GM19351 (cell line): ENCODE measurements around the gene MTHFS.
"Not testable (repeated sequence)": the region's sequence is repeated elsewhere in the genome, so short reads cannot be mapped to it uniquely, and the experiment has no call there.

ENCODE experiments used
- ATAC-seq: cut with Tn5 transposase; IDR thresholded peaks from one replicate; pipeline ENCODE4 v1.9.1; 2021; ENCODE audit warnings: mild to moderate bottlenecking, moderate library complexity; ENCODE audit not compliant: unreplicated experiment

MTHFS gene

DNA sequence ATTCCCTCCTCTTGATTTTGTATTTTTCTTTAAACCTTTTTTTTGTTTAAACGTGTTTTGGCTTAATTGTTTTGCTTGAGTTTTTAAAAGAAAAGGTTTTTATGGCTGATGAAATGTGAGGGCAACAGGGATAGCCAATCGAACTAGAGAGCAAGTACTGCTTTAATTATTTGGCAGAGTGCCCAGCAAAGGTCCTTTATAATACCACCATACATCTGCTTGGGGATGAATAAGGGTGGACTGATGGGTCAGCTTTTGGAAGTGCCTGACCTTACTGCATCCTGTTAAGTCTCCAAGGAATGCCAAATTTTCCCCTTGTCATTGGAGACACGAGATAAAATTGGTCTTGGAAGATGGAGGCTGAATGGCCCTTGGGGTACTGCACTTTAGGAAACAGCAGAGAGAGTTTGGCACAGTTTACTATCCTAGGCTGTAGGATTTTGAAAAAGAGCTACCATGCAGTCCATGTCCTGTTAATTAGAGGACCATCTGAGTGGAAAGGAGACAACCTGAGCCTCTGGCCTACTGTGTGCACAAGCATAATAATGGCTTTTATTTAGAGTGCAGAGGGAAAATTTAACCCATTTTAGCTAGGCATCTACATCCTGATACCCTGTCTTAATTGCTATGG, 19.8 kb upstream of the MTHFS start:
- ATAC-seq: no peak

DNA sequence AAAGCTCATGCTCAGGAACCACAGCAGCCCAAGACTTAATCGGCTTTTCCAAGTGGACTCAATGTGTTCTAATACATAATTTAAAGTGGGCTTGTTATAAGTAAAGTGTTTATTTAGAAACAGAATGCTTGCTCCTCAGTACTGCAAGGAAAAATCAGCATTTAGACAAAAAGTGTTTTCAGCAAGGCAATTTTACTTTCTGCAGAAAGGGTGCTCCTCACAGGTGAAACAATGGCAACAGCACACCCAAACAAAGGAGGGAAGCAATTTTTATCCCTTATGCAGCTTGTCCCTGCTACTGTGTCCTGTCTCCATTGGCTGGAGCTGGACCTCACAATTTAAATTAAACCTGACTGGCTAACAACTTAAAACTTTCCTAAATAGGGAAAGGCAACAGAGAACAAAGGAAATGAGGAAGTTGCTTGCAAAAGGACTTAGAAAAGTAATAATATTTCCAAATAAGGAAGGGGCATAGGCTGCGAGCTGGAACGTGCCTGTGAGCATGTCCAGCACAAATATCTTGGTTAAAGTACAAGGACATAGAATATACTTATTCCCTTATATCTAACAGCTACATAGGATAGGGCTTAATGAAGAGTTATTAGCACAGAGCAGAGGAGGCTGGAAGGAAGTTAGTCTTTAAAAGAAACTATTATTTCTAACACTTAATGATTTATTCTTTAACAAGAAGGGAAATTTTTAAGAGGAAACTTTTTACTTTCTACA, 19.1 kb upstream of the MTHFS start:
- not testable (repeated sequence) for ATAC-seq

DNA sequence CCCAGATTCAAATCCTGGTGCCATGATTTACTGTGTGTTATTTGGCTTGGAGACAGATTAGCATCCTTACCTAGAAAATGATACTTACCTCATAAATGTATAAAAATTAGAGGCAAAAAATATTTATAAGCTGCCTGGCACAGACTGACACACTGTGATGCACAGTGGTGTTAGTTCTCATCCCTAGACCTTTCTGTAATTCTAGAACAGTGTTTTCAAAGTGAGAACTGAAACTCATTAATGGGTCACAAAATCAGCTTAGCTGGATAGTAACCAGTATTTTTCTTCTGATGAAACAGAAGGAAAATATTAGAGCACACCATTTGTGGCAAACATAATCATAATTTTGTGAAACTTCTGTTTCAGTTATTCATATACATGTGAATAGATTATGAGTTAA, 17.9 kb upstream of the MTHFS start:
- ATAC-seq: no peak

DNA sequence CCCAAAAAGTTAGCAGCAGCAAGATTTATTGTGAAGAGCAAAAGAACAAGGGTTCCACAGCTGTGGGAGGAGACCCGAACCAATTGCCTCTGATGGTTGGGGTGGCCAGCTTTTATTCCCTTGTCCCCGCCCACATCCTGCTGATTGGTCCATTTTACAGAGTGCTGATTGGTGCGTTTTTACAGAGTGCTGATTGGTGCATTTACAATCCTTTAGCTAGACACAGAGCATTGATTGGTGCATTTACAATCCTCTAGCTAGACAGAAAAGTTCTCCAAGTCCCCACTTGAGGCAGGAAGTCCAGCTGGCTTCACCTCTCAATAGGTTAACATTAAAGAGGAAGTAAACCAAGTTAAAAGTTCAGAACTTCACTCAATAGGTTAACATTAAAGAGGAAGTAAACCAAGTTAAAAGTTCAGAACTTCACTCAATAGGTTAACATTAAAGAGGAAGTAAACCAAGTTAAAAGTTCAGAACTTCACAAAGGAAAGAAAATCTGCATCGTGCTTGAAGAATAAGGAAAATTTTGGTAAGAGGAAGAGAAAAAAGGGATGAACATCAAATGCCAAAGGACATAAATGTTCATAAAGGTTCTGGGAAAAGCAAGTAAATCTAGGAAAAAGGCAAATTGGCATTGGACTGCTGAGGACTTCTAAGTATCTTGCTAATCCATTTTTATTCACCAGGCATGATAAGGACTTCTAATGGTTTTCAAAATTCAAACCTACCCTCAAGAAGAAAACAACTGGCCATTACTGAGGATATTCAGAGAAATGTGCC, 12.9 kb upstream of the MTHFS start:
- not testable (repeated sequence) for ATAC-seq

DNA sequence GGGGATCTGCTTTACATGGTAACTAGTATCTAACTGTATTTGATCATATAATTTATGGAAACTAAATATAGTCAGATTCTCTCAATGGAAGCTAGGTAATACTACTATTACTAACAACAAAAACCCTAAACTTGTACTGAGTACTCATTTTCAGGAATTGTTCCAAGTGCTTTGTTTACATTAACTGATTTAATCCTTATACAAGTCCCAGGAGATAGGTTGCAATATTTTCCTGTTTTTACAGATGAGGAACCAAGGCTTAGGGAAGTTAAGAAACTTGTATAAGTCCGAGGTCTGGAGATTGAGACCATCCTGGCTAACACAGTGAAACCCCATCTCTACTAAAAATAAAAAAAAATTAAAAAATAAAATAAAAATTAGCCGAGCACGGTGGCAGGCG, 7.5 kb upstream of the MTHFS start:
- no peak for ATAC-seq

DNA sequence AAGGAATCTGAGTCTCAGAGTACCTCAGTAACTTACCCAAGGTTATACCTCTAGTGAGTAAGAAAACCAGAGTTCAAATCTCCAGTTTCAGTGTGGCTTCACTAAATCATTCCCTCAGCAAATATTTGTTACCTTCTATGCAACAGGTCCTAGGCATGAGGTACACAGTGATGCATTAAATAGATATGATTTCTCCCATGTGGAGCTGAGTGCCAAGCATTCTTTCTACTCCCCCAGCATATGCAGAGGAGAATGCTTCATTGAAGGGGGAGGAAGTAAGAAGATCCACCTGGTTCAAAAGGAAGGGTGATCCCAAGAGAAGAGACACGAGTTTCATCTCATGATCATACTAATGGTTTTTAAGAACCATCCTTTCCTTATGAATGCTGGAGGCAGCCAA, 6.8 kb upstream of the MTHFS start:
- ATAC-seq: no peak

DNA sequence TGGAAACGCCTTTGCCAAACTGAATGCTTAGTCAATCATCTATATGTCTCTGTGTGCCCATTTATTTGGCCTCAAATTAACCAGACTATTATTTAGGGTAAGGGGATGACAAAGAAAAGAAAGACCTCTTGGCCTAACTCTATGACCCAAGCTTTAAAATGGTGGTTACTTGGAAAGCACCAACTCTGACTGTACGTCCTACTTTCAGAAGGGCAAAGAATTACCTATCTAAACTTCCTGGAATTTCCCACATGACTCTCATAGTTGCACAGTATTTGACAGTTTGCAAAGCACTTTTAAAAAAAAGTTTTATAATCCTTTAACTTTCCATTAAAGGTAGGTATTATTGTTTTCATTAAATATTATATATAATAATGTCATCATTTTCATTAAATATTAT, 6.3 kb upstream of the MTHFS start:
- ATAC-seq: no peak

DNA sequence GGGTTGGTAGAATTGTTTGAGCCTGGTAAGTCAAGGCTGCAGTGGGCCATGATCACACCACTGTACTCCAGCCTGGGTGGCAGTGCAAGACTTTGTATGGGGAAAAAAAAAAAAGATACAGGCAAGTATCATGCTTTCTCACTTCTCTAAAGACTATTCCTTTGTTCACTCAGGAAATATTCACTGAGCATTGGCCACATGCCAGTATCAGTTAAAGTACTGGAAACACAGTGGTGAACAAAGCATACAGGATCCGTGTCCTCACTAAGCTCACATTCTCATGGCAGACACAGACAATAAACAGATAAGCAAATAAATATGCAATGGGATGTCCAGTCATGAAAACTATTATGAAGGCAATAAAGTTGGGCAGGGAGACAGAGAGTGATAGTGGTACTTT, 5.1 kb upstream of the MTHFS start:
- no peak for ATAC-seq

DNA sequence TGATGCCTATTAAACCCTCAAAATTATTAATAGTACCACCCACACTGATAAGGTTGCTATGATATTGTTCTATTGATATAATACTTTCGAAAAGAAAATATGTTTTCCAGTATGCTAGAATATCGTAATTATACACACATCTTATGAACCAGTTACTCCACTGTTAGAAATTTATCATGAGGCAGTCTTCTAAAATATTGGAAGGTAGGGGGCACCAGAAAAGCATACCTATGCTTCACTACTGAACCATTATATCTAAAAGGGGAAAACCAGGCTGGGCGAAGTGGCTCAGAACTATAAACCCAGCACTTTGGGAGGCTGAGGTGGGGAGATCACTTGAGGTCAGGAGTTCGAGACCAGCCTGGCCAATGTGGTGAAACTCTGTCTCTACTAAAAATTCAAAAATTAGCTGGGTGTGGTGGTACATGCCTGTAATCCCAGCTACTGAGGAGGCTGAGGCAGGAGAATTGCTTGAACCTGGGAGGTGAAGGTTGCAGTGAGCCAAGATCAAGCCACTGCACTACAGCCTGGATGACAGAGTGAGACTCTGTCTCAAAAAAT, 4.1 kb upstream of the MTHFS start:
- not testable (repeated sequence) for ATAC-seq

DNA sequence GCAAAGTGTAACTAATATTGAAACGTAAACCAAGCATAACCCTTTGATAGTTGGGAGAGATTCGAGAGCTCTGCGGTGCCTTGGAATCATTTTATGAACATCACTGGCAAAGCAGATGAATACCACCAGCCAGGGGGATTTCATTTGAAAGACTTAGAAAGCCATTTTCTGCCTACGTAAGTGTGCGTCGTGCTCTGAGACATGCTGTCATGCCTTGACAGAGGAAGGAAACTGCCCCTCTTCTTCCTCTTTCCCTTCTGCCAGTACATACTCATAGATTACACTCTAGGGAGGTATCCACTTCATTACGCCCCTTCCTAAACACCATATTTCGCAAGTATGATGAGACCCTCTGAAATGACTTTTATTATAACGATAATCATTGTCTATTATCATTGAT, 3.3 kb upstream of the MTHFS start:
- no peak for ATAC-seq

DNA sequence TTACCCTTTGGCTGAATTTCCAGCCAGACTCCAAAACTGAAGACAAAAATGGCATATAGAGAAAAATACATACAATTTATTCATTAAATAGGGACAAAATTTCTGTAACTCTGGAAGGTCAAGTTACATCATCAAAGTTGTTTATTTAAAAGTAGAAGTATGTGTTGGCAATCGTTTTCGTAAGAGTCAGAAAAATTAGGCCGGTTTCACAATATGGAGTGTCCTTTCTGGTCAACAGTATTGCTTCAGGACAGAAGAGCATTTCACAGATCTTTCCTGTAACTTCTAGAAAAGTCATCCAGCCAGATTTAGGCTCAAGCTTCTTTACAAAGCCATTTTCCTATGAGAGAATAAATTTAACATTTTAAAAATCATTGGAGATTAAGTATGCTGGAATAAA, 2.0 kb upstream of the MTHFS start:
- ATAC-seq: not testable (repeated sequence)

DNA sequence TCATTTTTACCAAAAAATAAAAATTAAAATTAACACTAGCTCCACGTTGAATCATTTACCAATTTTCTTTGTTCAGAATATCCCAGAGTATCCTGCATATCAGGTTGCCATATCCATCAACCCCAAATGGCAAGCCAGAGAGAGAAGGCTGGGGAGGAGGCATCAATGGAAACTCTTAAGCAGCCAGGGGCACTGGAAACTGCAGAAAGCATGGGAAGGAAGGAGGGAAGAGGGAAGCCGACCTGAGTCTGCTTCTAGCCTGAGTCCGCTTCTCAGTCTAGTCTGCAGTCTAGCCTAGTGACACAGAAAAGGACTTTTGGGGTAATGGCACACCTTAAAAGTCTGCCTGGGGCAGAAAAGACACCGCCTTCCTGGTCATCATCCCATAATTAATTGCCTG, 1.6 kb upstream of the MTHFS start:
- no peak for ATAC-seq

DNA sequence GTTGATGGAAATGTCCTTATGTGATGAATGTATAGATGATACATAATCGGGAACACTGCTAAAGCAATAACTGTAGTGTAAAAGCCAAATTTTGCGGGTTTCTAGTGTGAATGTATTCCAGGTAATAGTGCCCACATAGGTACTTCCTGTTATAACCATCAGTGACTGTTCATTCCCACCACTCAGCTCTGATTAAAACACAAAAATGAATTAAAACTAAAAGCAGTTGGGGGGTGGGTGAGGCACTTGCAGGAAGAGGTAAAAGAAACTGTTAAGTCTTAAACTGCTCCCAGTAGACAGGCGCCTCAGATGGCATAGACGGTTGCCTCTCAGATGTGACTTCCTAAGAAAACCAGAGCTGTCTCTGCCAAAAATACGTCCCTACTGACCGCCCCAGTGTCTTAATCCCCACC, 893 bp upstream of the MTHFS start:
- ATAC-seq: no peak

DNA sequence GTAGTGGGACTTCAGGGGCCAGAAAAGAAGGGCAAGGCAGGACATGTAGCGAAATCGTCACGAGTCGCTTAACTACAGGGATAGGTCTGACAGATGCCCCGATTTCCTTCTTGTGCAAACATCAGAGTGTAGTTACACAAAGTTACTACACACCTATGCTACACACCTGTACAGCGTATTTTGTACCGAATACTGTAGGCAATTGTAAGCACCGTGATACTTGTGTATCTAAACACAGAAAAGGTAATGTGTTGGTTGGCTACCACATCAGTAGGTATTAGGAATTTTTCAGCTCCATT, 515 bp upstream of the MTHFS start:
- ATAC-seq: no peak

DNA sequence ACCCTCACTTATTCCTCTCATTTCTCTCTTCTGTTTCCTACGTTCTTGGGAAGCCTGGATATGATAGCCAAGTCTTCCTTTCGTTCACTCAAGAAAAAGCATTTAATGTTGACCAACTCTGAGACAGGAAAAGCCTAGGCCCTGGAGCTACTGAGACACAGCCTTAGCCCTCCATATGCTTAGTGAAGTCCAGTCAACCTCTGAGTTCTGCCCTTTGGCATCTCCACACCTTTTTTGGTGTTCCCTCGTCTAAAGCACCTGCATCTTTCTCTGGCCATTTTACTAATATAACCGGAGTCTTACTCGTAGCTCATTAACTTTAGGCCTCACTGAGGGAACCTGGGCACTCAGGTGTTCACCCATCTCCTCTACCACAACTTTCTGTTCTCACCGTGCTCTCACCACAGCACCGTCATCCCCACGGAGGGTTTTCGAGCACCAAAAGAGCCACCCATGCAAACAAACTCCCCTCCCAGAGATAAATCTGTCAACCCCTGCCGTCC, 632 bp downstream of the MTHFS start:
- ATAC-seq: peak; percentile 31

DNA sequence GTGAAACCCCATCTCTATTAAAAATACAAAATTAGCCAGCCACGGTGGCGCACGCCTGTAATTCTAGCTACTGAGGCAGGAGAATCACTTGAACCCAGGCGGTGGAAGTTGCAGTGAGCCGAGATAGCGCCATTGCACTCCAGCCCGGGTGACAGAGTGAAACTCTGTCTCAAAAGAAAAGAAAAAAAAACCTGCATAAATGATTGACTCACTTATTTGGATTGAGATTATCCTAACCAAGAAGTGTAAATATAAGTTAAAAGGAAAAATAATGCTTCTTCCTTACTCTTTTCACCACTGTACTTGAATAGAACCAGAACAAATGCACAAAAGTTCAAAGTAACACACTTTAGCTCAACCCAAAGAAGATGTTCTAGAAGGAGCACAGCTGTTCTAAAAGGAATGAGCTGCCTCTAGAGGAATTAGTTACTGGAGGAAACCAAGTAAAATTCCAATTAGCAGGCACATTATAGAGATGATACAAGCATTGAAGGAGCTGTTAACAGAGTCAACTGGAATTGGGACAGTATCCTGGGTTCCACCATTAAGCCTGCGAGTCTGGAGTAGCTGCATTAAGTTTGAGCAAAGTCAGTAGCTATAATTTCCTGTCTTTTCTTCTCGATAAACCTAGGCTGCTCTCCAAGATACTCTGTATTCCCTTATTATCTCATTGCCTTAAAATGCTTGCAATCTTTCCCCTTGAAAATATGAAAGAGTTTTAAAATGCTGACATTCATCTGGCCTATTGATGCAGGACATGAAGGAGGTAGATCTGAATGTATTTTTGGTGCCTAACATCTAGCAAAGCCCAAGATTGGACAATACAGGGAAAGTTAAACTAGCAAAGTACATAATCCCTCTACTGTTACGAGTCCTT, 9.5 kb downstream of the MTHFS start:
- no peak for ATAC-seq

DNA sequence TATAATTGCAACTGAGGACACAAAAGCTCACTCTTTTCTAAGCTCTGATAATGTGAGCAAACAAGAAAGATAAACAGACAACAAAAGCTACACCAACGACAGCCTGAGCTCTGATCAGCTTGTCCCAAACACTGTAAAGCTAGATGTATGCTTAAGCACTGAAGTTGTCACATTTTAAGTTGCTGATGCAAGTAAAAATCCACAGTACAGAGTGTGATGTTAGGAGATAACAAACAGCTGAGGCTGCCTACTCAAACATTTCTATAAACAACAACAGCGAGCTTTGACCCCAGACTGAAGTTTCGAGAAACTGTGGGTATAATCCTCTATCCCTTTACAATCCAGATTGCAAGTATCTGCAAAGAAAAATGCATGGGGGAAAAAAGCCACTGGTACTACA, 10.7 kb downstream of the MTHFS start:
- no peak for ATAC-seq

DNA sequence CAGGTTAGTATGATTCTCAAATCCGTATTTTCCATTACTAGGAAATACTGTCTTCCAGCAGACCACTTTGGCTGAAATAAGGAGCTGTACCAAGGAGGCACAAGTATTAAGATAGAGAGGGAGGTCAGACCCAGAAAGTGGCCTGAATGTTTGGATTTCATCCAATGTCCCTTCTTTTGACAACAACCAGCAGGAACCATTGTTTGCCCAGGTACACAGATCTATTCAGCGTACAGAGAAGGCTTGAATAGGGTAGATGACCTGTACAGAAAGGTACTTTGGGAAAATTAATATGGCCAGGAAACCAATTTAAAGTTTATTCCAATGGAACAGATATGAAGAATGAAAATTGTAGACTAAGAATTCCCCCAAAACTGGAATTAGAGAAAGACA, 12.6 kb downstream of the MTHFS start:
- no peak for ATAC-seq

DNA sequence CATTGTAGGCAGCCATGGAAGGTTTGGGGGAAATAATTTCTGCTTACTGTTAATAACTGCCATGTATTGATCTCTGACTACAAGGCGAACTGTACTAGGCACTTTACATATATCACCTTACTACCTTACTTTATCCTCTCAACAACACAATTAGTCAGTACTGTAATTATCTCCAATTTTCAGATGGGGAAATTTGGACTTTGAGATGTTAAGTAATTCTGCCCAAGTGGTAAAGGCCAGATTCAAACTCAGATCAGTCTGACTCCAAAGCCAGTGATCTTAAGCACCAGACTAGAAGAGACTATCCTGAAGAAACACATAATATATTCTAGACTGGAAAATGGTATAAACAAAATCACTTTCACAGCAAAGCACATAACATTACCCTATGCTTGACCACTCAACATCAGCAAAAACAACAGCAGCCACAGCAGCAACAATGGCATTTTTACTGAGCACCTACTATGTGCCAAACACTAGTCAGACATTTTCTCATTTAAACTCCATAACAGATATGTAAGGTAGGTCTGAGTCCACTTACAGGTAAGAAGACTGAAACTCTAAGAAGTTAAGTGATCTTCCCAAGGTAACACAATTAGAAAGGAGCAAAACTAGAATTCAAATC, 13.1 kb downstream of the MTHFS start:
- no peak for ATAC-seq

DNA sequence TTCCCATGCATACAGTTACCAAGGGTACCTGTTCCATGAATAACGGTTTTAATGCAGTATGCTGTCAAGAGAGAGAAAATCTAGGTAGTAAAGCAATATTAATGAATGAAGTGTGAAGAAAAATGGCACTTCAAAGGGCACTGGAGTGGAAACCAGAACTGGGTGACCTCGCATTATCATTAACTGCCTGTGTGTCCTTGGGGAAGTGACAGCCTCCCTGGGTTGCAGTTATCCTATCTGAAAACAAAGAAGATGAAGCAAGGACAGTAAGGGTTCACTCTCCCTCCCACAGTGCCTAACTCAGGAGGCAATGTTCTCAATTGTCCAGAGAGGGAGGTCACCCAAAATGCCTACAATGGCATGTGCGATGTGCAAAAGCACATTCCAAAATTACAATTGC, 15.1 kb downstream of the MTHFS start:
- ATAC-seq: no peak
